Right lobe of liver (tissue), 6 donors: Measurements from ENCODE around the gene LACTBL1. TPM values are rescaled to one million over a fixed set of nuclear protein-coding genes. Genes with fewer than 3 reads are reported as not detected.
"Not testable (repeated sequence)": the region's sequence is repeated elsewhere in the genome, so short reads cannot be mapped to it uniquely, and the experiment has no call there.

Experiments
- ATAC-seq, 4 donors: fragments of 200-7000 bp; cut with Tn5 transposase; one replicate each; pipeline ENCODE4 v1.9.1; 2020; ENCODE audit warnings: mild to moderate bottlenecking in 4 of 4, moderate library complexity in 4 of 4
- DNase-seq, 3 donors: peaks; one replicate each; pipeline ENCODE4 v3.0.0-alpha.2; 2020
- H3K27ac ChIP-seq, 3 donors: fragments of 200-600 bp; one replicate each; pipeline ENCODE4 v1.8.0; 2022
- H3K27me3 ChIP-seq, 2 donors: fragments of 200-600 bp; one replicate each; pipeline ENCODE4 v1.8.0; 2022
- H3K36me3 ChIP-seq, 4 donors: fragments of 200-600 bp; sonication (generic) in 1 of 4; one replicate each; pipeline versions ENCODE4 v1.5.1 to v1.8.0; 2017 to 2022; ENCODE audit warnings: control low read depth in 1 of 4
- H3K4me1 ChIP-seq, 4 donors: fragments of 200-600 bp; sonication (generic) in 1 of 4; one replicate each; pipeline versions ENCODE4 v1.5.1 to v1.8.0; 2017 to 2022; ENCODE audit warnings: control low read depth in 1 of 4
- H3K4me3 ChIP-seq, 3 donors: fragments of 200-600 bp; one replicate each; pipeline ENCODE4 v1.8.0; 2022
- H3K9me3 ChIP-seq, 4 donors: fragments of 200-600 bp; sonication (generic) in 1 of 4; one replicate each; pipeline versions ENCODE4 v1.5.1 to v1.8.0; 2017 to 2022; ENCODE audit warnings: control low read depth in 1 of 4
- CTCF ChIP-seq, 4 donors: fragments of 200-600 bp in 3 of 4; fragments of 450-650 bp in 1 of 4; IDR thresholded peaks; one replicate each; pipeline versions ENCODE4 v1.5.1 to v1.8.0; 2016 to 2022; ENCODE audit warnings: antibody characterized with exemption in 4 of 4, mild to moderate bottlenecking in 2 of 4
- POLR2A ChIP-seq: fragments of 450-650 bp; IDR thresholded peaks from one replicate; pipeline ENCODE4 v1.6.1; 2017; ENCODE audit warnings: antibody characterized with exemption, mild to moderate bottlenecking
- WGBS: methylation state at CpG from one replicate; pipeline ENCODE4 v1.1.6; 2018; ENCODE audit warnings: low coverage, low lambda C conversion rate; ENCODE audit not compliant: insufficient coverage; ENCODE audit errors: missing lambda C conversion rate; 5-methylcytosine and 5-hydroxymethylcytosine counted together
- intact Hi-C, 2 donors: fragments of 100-400 bp; cut with DNase I; formaldehyde crosslinking; loops; one replicate each; pipeline versions ENCODE4 v1.11.2 to v1.14.1; 2022
- total RNA-seq, 6 experiments: library from RNA; depleted of rRNA in 2 of 6; stranded (reverse); fragments of >200 nt in 2 of 6; fragmentation: NEBNext Ultra II Directional in 3 of 6; extraction: Animal tissue kit (Norgen Biotek cat#: 25700) in 3 of 6; gene quantifications; one replicate each; pipeline versions ENCODE4 v1.1.0 to v1.2.4, GENCODE V29; 2016 to 2023
- donor health status: DM: no; HTN: yes; CAD: no.
- donor health status: DM: no; HTN: no; CAD: no.
- donor health status: DM: no; HTN: no; CAD: no.
- donor health status: DM: no; HTN: yes; CAD: no.
- donor health status: DM: no; HTN: yes; CAD: no.

LACTBL1 gene
- total RNA-seq, 6 experiments from 2014 or later = not detected

GRCh38 chr1:23008901-23009300, 36.2 kb upstream of the LACTBL1 start:
- Histone ChIP-seq H3K27ac (no peak overlapping the region), H3K9me3 (no peaks in the 10 kb centered on the region)

DNA sequence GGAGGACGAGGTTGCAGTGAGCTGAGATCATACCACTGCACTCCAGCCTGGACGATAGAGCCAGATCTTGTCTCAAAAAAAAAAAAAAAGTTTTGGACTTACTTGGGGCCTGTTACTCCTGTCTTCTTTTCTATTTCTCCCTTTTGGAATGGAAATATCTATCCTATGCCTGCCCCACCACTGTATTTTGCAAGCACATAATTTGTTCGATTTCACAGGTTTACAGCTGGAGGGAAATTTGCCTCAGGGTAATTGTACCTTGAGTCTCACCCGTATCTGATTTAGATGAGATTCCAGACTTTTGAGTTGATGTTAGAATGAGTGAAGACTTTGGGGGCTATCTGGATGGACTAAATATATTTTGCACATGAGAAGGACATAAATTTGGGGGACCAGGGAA, 34.4 kb upstream of the LACTBL1 start:
- DNase-seq (no peak), ATAC-seq (no peak)
- Histone ChIP-seq H3K4me1 (no peaks in the 10 kb centered on the region), H3K36me3 (no peaks in the 10 kb centered on the region), H3K27ac (no peak overlapping the region), H3K27me3 (no peaks in the 10 kb centered on the region), H3K4me3 (no peak overlapping the region), H3K9me3 (no peaks in the 10 kb centered on the region)
- intact Hi-C loops = no loop called here
- 66% methylated on average over 4 of the region's 4 CpGs for WGBS
- no peak for TF ChIP-seq POLR2A
- no peak for TF ChIP-seq CTCF (IDR thresholded peaks at IDR 0.05)

More at GRCh38 chr1:23008901-23009300, 36.2 kb upstream of the LACTBL1 start:
- 78% methylated on average over 2 of the region's 2 CpGs for WGBS
- TF ChIP-seq POLR2A (no peak), CTCF (IDR thresholded peaks at IDR 0.05) (no peak)
- ATAC-seq (no peak), DNase-seq (no peak)
- Histone ChIP-seq H3K4me3 (no peak overlapping the region), H3K27me3 (no peaks in the 10 kb centered on the region), H3K36me3 (no peaks in the 10 kb centered on the region), H3K4me1 (no peaks in the 10 kb centered on the region)
- intact Hi-C loops = no loop called here

GRCh38 chr1:23004769-23005168, 32.1 kb upstream of the LACTBL1 start:
- DNase-seq, H3K27ac ChIP-seq, H3K36me3 ChIP-seq, ATAC-seq, H3K4me1 ChIP-seq, intact Hi-C loops, H3K4me3 ChIP-seq, H3K9me3 ChIP-seq, H3K27me3 ChIP-seq: not testable (repeated sequence)
- 60% methylated on average over 3 of the region's 3 CpGs for WGBS

DNA sequence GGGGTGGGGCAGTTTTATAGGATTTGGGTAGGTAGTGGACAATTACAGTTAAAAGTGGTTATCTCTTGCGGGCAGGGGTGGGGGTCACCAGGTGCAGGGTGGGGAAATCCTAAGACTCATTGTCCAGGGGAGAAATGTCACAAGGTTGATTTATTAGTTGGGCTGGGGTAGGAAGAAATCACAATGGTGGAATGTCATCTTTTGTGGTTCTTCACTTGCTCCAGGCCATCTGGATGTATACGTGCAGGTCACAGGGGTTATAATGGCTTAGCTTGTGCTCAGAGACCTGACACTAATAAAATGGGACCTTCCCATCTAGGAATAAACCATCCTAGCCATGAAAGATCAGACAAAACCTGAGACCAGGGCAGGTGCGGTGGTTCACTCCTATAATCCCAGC, 31.4 kb upstream of the LACTBL1 start:
- Histone ChIP-seq H3K27ac (no peak overlapping the region), H3K36me3 (no peaks in the 10 kb centered on the region), H3K27me3 (no peaks in the 10 kb centered on the region), H3K9me3 (no peaks in the 10 kb centered on the region), H3K4me1 (no peaks in the 10 kb centered on the region), H3K4me3 (no peak overlapping the region)
- ATAC-seq = no peak
- TF ChIP-seq CTCF (IDR thresholded peaks at IDR 0.05) = no peak
- TF ChIP-seq POLR2A = no peak
- 52% methylated on average over 3 of the region's 3 CpGs for WGBS
- DNase-seq = no peak
- intact Hi-C loops = no loop called here

- intact Hi-C loops, H3K9me3 ChIP-seq, ATAC-seq, H3K4me3 ChIP-seq, H3K27me3 ChIP-seq, H3K27ac ChIP-seq, H3K36me3 ChIP-seq, H3K4me1 ChIP-seq, DNase-seq: not testable (repeated sequence)
- 75% methylated on average over 1 of the region's 7 CpGs for WGBS
These were observed 29.6 kb upstream of the LACTBL1 start for GRCh38 chr1:23002218-23002617.

DNA sequence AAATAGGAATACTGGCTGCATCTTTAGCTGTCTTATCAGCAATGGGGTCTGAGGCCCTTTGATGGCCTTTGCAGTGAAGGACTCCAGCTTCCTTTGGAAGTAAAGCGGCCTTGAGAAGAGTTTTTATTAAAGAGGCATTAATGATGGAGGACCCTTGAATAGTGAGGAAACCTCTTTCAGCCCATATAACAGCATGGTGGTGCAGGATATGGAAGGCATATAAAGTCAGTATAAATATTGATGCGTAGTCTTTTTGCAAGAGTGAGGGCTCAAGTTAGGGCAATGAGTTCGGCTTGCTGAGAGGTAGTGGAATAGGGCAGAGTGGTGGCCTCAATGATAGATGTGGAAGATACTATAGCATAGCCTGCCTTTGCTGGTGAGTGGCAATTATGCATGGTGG, 27.5 kb upstream of the LACTBL1 start:
- H3K9me3 ChIP-seq, H3K4me1 ChIP-seq, H3K36me3 ChIP-seq, H3K27ac ChIP-seq, H3K4me3 ChIP-seq, DNase-seq, intact Hi-C loops, ATAC-seq, H3K27me3 ChIP-seq: not testable (repeated sequence)
- 79% methylated on average over 3 of the region's 3 CpGs for WGBS

DNA sequence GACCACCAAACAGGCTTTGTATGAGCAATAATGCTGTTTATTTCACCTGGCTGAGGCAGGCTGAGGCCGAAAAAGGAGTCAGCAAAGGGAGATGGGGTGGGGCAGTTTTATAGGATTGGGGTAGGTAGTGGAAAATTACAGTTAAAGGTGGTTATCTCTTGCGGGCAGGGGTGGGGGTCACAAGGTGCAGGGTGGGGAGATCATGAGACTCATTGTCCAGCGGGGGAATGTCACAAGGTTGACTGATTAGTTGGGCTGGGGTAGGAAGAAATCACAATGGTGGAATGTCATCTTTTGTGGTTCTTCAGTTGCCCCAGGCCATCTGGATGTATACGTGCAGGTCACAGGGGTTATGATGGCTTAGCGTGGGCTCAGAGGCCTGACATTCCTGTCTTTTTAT, 24.9 kb upstream of the LACTBL1 start:
- DNase-seq, H3K27me3 ChIP-seq, H3K9me3 ChIP-seq, intact Hi-C loops, H3K4me3 ChIP-seq, ATAC-seq, H3K27ac ChIP-seq, H3K4me1 ChIP-seq, H3K36me3 ChIP-seq: not testable (repeated sequence)
- 55% methylated on average over 4 of the region's 5 CpGs for WGBS
